Caco-2 (cell line): ENCODE measurements around the gene TMPRSS4. TPM values are rescaled to one million over a fixed set of nuclear protein-coding genes. Genes with fewer than 3 reads are reported as not detected.

Experiments
- BruUV-seq: library from RNA; stranded (reverse); fragments of 400-500 nt; replicated peaks from 2 replicates; lab custom pipeline; 2021; lab: Mats Ljungman, UMichigan
- CTCF ChIA-PET: fragments of 300-600 bp; sonication (Branson Sonifier 250); formaldehyde crosslinking; loops from one replicate; lab custom pipeline; 2022; ENCODE audit warnings: antibody characterized with exemption; lab: Charles Lee
- POLR2A ChIA-PET: fragments of 300-600 bp; sonication (Branson Sonifier 250); formaldehyde crosslinking; loops from one replicate; lab custom pipeline; 2022; ENCODE audit warnings: antibody characterized with exemption; lab: Charles Lee
- DNase-seq, 2 experiments: peaks; one replicate each; pipeline versions ENCODE4 v3.0.0 to v3.0.0-alpha.2; 2020 to 2022
- H3K27me3 ChIP-seq: replicated peaks from 2 replicates; pipeline ENCODE4 v1.6.0; 2011; ENCODE audit warnings: low read length; ENCODE audit not compliant: control insufficient read depth, insufficient read depth
- H3K36me3 ChIP-seq: 2 replicates; pipeline ENCODE4 v1.5.1; 2011; ENCODE audit warnings: low read length; ENCODE audit not compliant: control insufficient read depth, insufficient read depth
- H3K4me1 ChIP-seq: fragments of 250-450 bp; sonication (Bioruptor Pico); 2 replicates; pipeline ENCODE4 v1.5.1; 2020; ENCODE audit warnings: mild to moderate bottlenecking
- H3K4me3 ChIP-seq: 2 replicates; pipeline ENCODE4 v1.5.1; 2011; ENCODE audit warnings: low read depth, mild to moderate bottlenecking, control low read depth, low read length
- H3K9me3 ChIP-seq: fragments of 250-450 bp; sonication (Bioruptor Pico); 2 replicates; pipeline ENCODE4 v1.5.1; 2020; ENCODE audit warnings: mild to moderate bottlenecking, moderate library complexity
- H3K27ac Mint-ChIP-seq: one replicate; pipeline ENCODE4 v1.8.0; 2022; ENCODE audit warnings: mixed read lengths; ENCODE audit not compliant: unreplicated experiment
- H3K27me3 Mint-ChIP-seq: one replicate; pipeline ENCODE4 v1.8.0; 2022; ENCODE audit warnings: mixed read lengths; ENCODE audit not compliant: insufficient read depth, unreplicated experiment
- H3K36me3 Mint-ChIP-seq: one replicate; pipeline ENCODE4 v1.8.0; 2022; ENCODE audit warnings: mild to moderate bottlenecking, mixed read lengths; ENCODE audit not compliant: insufficient read depth, unreplicated experiment
- H3K4me1 Mint-ChIP-seq: one replicate; pipeline ENCODE4 v1.8.0; 2022; ENCODE audit warnings: low read depth, mixed read lengths; ENCODE audit not compliant: unreplicated experiment
- H3K4me3 Mint-ChIP-seq: one replicate; pipeline ENCODE4 v1.8.0; 2022; ENCODE audit warnings: mild to moderate bottlenecking, moderate library complexity, mixed read lengths; ENCODE audit not compliant: unreplicated experiment
- H3K9me3 Mint-ChIP-seq: one replicate; pipeline ENCODE4 v1.8.0; 2022; ENCODE audit warnings: mixed read lengths; ENCODE audit not compliant: unreplicated experiment
- CTCF ChIP-seq, 2 experiments: fragments of 200-600 bp in 1 of 2; IDR thresholded peaks; 1 replicate in 1 of 2; 2 replicates in 1 of 2; pipeline versions ENCODE4 v1.5.1 to v1.8.0; 2011 to 2022; ENCODE audit warnings: antibody characterized with exemption in 1 of 2, control low read depth in 1 of 2, inconsistent platforms in 1 of 2, low read depth in 1 of 2, low read length in 1 of 2, mild to moderate bottlenecking in 1 of 2, moderate library complexity in 1 of 2; ENCODE audit not compliant: insufficient read depth in 1 of 2, severe bottlenecking in 1 of 2, unreplicated experiment in 1 of 2
- intact Hi-C: fragments of 100-400 bp; cut with micrococcal nuclease; formaldehyde crosslinking; loops from one replicate; pipeline ENCODE4 v1.10.0; 2022; ENCODE audit not compliant: unreplicated experiment
- total RNA-seq: library from RNA; stranded (reverse); gene quantifications from 2 replicates; pipeline ENCODE4 v1.2.3, GENCODE V29; 2022

Gene TMPRSS4
- total RNA-seq, 1 experiment from 2014 or later, result 86.4 TPM

GRCh38 chr11:118108513-118108912 is 31.6 kb downstream of the TMPRSS4 start:
- CTCF ChIA-PET, result no interaction called here
- BruUV-seq, result no TSS peak

GRCh38 chr11:118109231-118109630 is 32.4 kb downstream of the TMPRSS4 start:
- ChIA-PET POLR2A (no interaction called here), CTCF (no interaction called here)
- no peak for DNase-seq
- H3K4me1 Mint-ChIP-seq, result no peaks in the 10 kb centered on the region
- H3K27me3 ChIP-seq, result no peaks in the 10 kb centered on the region
- H3K4me3 Mint-ChIP-seq, result no peak overlapping the region
- H3K36me3 Mint-ChIP-seq, result no peaks in the 10 kb centered on the region
- intact Hi-C loops, result no loop called here
- H3K4me3 ChIP-seq, result no peak overlapping the region
- H3K9me3 Mint-ChIP-seq, result no peaks in the 10 kb centered on the region
- no peaks in the 10 kb centered on the region for H3K4me1 ChIP-seq
- H3K9me3 ChIP-seq, result no peaks in the 10 kb centered on the region
- H3K36me3 ChIP-seq, result no peaks in the 10 kb centered on the region
- TF ChIP-seq CTCF (IDR thresholded peaks at IDR 0.05; ENCODE audit: insufficient read depth in 1 of 2, low read depth in 1 of 2, low read length in 1 of 2, severe bottlenecking in 1 of 2, unreplicated experiment in 1 of 2), result no peak
- H3K27me3 Mint-ChIP-seq, result no peaks in the 10 kb centered on the region
- no TSS peak for BruUV-seq
- no peak overlapping the region for H3K27ac Mint-ChIP-seq

More at GRCh38 chr11:118108513-118108912, 31.6 kb downstream of the TMPRSS4 start:
- H3K27me3 Mint-ChIP-seq, result no peaks in the 10 kb centered on the region
- no peak overlapping the region for H3K4me3 Mint-ChIP-seq
- no peak overlapping the region for H3K4me3 ChIP-seq
- no peaks in the 10 kb centered on the region for H3K4me1 Mint-ChIP-seq
- H3K36me3 Mint-ChIP-seq, result no peaks in the 10 kb centered on the region
- POLR2A ChIA-PET, result no interaction called here
- H3K27ac Mint-ChIP-seq, result no peak overlapping the region
- H3K36me3 ChIP-seq, result no peaks in the 10 kb centered on the region
- intact Hi-C loops, result no loop called here
- TF ChIP-seq CTCF (IDR thresholded peaks at IDR 0.05; ENCODE audit: insufficient read depth in 1 of 2, low read depth in 1 of 2, low read length in 1 of 2, severe bottlenecking in 1 of 2, unreplicated experiment in 1 of 2), result no peak
- H3K9me3 Mint-ChIP-seq, result no peaks in the 10 kb centered on the region
- H3K27me3 ChIP-seq, result no peaks in the 10 kb centered on the region
- H3K9me3 ChIP-seq, result no peaks in the 10 kb centered on the region
- H3K4me1 ChIP-seq, result no peaks in the 10 kb centered on the region
- no peak for DNase-seq

- Mint-ChIP-seq H3K4me1 (no peaks in the 10 kb centered on the region), H3K27ac (no peak overlapping the region), H3K4me3 (no peak overlapping the region), H3K27me3 (no peaks in the 10 kb centered on the region), H3K9me3 (no peaks in the 10 kb centered on the region), H3K36me3 (no peaks in the 10 kb centered on the region)
- CTCF ChIA-PET, result no interaction called here
- H3K4me3 ChIP-seq, result no peak overlapping the region
- POLR2A ChIA-PET, result no interaction called here
- H3K9me3 ChIP-seq, result no peaks in the 10 kb centered on the region
- no peak for TF ChIP-seq CTCF (IDR thresholded peaks at IDR 0.05; ENCODE audit: insufficient read depth in 1 of 2, low read depth in 1 of 2, low read length in 1 of 2, severe bottlenecking in 1 of 2, unreplicated experiment in 1 of 2)
- BruUV-seq, result no TSS peak
- no peaks in the 10 kb centered on the region for H3K4me1 ChIP-seq
- intact Hi-C loops, result no loop called here
- H3K27me3 ChIP-seq, result no peaks in the 10 kb centered on the region
- no peak for DNase-seq
- H3K36me3 ChIP-seq, result no peaks in the 10 kb centered on the region
Measured at GRCh38 chr11:118111019-118111743, 34.3 kb downstream of the TMPRSS4 start.
